GM10248 (cell line): ENCODE data around the gene DCDC2C.
"Not testable (repeated sequence)": the region's sequence is repeated elsewhere in the genome, so short reads cannot be mapped to it uniquely, and the experiment has no call there.

Source experiments
- CTCF ChIA-PET: fragments of 300-600 bp; sonication (Branson Sonifier 250); formaldehyde crosslinking; extraction: SDS; loops from one replicate; lab custom pipeline; 2021; ENCODE audit warnings: antibody characterized with exemption; lab: Yijun Ruan, JAX
- POLR2A ChIA-PET: fragments of 350-650 bp; sonication (Branson Sonifier 250); formaldehyde crosslinking; extraction: SDS; loops from one replicate; lab custom pipeline; 2020; ENCODE audit warnings: antibody characterized with exemption; lab: Yijun Ruan, JAX
- DNase-seq: peaks from one replicate; pipeline ENCODE4 v3.0.0; 2012; ENCODE audit errors: extremely low spot score
- TF ChIP-seq, protein P1 (sequence below): IDR thresholded peaks from 2 replicates; pipeline ENCODE4 v1.5.1; 2012; ENCODE audit warnings: mild to moderate bottlenecking, low read depth; ENCODE audit errors: extremely low read depth, missing control alignments, control extremely low read depth

DCDC2C gene

DNA sequence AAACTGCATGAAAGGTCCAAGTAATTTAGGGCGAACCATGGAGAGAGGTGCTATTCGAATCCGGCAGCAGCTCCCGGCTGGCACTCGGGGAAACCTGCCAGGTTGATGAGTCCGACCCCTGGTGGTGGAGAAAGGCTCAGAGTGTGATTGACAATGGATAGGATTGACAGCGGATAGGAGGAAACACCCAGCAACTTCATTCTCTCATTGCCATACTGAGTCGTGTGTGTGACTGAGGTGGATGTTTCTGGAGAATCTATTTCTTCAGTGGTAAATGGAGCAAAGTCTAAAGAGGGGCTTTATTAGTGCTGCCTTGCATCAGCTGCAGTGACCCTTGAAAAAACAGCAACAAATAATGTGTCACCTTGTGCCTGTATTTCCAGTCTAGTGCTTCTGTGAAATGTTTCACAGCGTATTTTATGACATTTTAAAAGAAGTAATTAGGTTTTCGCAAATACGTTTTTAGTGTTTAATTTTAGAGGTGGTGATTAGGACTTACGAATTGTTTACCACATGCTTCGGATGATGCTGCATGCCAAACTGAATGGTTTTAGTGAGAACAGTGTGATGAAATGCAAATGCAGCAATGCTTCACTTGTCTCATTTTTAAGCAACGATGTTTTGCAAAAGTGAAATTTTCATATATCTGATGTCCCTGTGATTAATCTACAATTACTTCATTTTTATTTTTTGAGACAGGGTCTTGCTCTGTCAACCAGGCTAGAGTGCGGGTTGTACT, 102.0 kb downstream of the DCDC2C start:
- DNase-seq: no peak
- TF ChIP-seq, protein P1, sequence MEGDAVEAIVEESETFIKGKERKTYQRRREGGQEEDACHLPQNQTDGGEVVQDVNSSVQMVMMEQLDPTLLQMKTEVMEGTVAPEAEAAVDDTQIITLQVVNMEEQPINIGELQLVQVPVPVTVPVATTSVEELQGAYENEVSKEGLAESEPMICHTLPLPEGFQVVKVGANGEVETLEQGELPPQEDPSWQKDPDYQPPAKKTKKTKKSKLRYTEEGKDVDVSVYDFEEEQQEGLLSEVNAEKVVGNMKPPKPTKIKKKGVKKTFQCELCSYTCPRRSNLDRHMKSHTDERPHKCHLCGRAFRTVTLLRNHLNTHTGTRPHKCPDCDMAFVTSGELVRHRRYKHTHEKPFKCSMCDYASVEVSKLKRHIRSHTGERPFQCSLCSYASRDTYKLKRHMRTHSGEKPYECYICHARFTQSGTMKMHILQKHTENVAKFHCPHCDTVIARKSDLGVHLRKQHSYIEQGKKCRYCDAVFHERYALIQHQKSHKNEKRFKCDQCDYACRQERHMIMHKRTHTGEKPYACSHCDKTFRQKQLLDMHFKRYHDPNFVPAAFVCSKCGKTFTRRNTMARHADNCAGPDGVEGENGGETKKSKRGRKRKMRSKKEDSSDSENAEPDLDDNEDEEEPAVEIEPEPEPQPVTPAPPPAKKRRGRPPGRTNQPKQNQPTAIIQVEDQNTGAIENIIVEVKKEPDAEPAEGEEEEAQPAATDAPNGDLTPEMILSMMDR: no peak
- CTCF ChIA-PET: no interaction called here

DNA sequence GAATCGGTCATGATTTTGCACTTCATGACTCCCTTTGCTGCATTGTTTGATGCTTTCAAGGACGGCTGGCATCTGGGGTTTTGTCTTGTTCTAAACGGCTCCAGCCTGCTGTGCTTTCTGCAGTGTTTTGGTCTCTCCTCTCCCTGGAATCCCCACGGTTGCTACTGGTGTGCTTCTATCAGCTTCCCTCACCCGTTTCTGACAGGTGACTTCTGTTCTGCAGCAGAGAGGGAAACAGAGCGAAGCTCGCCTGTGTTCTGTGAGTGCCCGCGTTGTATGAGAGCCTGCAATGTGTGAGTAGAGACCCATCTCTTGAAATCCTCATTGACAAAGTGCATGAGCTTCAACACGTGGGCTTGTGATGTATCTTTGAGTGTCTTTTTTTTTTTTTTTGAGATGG, 102.8 kb downstream of the DCDC2C start:
- ChIA-PET POLR2A (no interaction called here), CTCF (interaction anchor here (1.9 kb wide), 1 partner anchor 20 kb away, joined by 5 read pairs; no protein-coding TSS in a partner anchor)
- DNase-seq: no peak
- TF ChIP-seq, protein P1: no peak

More for the DNA sequence above, 102.0 kb downstream of the DCDC2C start:
- POLR2A ChIA-PET: no interaction called here

DNA sequence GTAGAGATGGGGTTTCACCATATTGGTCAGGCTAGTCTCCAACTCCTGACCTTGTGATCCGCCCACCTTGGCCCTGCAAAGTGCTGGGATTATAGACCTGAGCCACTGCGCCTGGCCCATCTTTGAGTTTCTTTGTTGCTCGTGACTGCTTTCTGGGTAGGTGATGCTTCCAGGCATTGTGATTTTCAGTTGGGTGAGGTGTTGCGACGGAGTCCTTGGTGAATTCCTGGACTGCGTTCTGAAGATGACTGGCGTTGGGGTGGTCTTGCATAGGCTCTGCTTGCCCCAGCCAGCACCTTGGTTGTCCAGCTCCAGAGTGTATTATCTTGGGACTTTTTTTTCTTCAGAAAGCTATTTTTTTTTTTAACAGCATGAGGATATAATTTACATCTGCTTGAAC, 103.4 kb downstream of the DCDC2C start:
- DNase-seq: no peak
- ChIA-PET CTCF (interaction anchor here (1.3 to 1.9 kb wide), 3 partner anchors 15 to 47 kb away, joined by 3 to 6 read pairs (median 5); no protein-coding TSS in a partner anchor), POLR2A (no interaction called here)
- TF ChIP-seq, protein P1: no peak

DNA sequence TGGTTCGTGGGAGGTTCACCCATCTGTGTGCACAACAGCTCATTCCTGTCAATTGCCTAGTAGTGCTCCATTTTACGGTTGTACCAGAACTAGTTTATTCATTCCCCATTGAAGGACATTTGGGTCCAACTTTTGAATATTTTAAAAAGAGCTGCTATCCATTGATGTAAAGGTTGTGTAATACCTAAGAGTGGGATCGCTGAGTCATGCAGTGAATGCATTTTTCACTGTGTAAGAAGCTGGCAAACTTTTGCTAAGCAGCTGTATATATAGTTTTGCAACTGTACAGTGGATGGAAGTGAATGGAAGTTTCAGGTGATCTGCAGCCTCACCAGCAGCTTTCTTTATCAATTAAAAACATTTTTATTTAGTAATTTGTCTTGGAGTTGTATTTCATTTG, 104.5 kb downstream of the DCDC2C start:
- ChIA-PET POLR2A (no interaction called here), CTCF (interaction anchor here (1.3 to 1.9 kb wide), 5 partner anchors 14 to 80 kb away, joined by 3 to 6 read pairs (median 4); no protein-coding TSS in a partner anchor)
- no peak for DNase-seq
- TF ChIP-seq, protein P1: no peak

DNA sequence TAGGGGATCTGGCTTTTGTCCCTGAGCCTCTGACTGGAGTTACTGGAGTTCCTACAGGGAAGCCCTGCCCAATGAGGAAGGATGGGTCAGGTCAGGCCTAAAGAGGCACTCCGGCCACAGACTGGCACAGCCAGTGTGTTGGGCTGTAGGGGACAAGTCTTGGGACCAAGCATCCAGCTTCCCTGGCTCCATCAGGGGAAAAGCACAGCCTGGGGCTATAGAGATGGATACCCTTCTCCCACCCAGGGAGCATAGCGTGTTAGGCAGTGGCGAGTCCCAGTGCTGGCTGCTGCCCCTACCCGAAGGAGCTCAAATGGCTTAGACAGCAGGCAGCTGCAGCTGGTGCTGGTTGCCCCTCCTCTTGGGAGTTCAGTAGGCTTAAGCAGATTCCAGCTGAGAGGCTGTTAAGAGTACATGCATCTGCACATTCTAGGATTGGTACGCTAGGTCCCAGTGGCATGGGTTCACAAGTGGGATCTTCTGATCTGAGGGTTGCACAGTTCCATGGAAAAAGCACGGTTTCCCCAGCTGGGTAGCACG, 111.4 kb downstream of the DCDC2C start:
- ChIA-PET CTCF (no interaction called here), POLR2A (no interaction called here)
- no peak for DNase-seq
- TF ChIP-seq, protein P1: no peak

DNA sequence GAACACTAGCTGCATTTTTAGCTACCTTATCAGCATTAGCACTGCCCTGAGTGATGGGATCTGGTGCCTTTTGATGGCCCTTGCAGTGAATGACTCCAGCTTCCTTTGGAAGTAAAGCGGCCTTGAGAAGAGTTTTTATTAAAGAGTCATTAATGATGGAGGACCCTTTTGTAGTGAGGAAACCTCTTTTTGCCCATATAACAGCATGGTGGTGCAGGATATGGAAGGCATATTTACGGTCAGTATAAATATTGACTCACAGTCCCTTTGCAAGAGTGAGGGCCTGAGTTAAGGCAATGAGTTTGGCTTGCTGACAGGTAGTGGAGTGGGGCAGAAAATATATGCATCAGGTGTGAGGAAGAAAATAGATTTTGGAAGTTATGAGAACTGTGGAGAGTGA, 113.8 kb downstream of the DCDC2C start:
- DNase-seq, POLR2A ChIA-PET, CTCF ChIA-PET: not testable (repeated sequence)

DNA sequence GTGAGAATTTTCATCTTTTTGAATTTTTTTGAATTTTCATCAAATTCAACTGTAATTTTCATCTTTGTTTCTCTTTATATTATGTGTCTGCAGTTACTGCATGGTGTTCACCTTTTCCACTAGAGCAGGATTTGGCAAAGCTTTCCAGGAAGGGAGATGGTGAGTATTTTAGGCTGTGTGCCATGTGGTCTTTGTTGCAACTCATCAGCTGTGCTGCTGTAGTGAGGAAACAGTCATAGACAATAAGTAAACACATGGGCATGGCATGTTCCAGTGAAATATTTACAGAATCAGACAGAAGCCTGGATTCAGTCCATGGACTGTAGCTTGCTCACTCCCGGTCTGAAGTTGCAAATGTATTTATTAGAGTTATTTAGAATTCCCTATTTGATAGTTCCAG, 120.4 kb downstream of the DCDC2C start:
- TF ChIP-seq, protein P1: no peak
- no peak for DNase-seq
- ChIA-PET POLR2A (no interaction called here), CTCF (interaction anchor here (1.2 kb wide), 1 partner anchor 37 kb away, joined by 3 read pairs; no protein-coding TSS in a partner anchor)
